ENCODE data around the gene SEMA6A.

DNA sequence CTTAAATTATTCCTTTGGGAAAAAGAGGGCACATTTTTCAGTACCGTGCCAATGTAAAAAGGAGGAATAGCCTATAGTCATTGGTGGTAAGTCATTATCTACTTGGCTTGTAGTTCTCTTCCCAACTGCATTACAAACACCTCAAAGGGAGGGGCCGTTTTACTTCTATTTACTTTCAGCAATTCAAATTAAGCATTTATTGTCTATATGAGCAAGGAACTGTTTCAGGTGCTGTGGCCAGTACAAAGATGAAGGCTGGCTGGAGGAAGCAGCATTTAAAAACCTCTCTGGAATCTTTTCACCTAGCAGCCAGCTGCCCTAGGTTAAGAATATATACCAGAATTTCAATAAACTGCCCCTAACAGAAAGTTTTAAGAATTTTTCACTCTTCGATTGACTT, 48.9 kb downstream of the SEMA6A start:
- no peak for TF ChIP-seq SMC3 (IDR thresholded peaks at IDR 0.05; ENCODE audit: borderline replicate concordance, low read length)
- TF ChIP-seq, protein P1, sequence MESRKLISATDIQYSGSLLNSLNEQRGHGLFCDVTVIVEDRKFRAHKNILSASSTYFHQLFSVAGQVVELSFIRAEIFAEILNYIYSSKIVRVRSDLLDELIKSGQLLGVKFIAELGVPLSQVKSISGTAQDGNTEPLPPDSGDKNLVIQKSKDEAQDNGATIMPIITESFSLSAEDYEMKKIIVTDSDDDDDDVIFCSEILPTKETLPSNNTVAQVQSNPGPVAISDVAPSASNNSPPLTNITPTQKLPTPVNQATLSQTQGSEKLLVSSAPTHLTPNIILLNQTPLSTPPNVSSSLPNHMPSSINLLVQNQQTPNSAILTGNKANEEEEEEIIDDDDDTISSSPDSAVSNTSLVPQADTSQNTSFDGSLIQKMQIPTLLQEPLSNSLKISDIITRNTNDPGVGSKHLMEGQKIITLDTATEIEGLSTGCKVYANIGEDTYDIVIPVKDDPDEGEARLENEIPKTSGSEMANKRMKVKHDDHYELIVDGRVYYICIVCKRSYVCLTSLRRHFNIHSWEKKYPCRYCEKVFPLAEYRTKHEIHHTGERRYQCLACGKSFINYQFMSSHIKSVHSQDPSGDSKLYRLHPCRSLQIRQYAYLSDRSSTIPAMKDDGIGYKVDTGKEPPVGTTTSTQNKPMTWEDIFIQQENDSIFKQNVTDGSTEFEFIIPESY (IDR thresholded peaks at IDR 0.05) = no peak
- TF ChIP-seq HSF1 (IDR thresholded peaks at IDR 0.05; ENCODE audit: low read depth, low read length) = no peak
- no peak for TF ChIP-seq CTCF (IDR thresholded peaks at IDR 0.05 in 2 of 3, conservative IDR thresholded peaks at IDR 0.05 in 1 of 3; ENCODE audit: control insufficient read depth in 2 of 3, extremely low read depth in 1 of 3, insufficient read depth in 1 of 3, low read depth in 3 of 3, low read length in 3 of 3)
- TF ChIP-seq YY1 (IDR thresholded peaks at IDR 0.05; ENCODE audit: low read depth, low read length) = no peak
- TF ChIP-seq, protein P2, sequence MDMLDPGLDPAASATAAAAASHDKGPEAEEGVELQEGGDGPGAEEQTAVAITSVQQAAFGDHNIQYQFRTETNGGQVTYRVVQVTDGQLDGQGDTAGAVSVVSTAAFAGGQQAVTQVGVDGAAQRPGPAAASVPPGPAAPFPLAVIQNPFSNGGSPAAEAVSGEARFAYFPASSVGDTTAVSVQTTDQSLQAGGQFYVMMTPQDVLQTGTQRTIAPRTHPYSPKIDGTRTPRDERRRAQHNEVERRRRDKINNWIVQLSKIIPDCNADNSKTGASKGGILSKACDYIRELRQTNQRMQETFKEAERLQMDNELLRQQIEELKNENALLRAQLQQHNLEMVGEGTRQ (IDR thresholded peaks at IDR 0.05; ENCODE audit: borderline replicate concordance, low read depth, low read length) = no peak
